Skin epidermis (tissue), 12 donors: ENCODE results near the gene GRIK3.
"Not testable (repeated sequence)": the region's sequence is repeated elsewhere in the genome, so short reads cannot be mapped to it uniquely, and the experiment has no call there.

Experiments
- H3K27ac ChIP-seq, 21 experiments: fragments of 200-600 bp; sonication (generic) in 11 of 21; one replicate each; pipeline ENCODE4 v1.5.0; 2020; ENCODE audit warnings: mild to moderate bottlenecking in 3 of 21, inconsistent platforms in 2 of 21, moderate library complexity in 2 of 21
- H3K4me3 ChIP-seq, 7 experiments: fragments of 200-600 bp; sonication (generic) in 2 of 7; one replicate each; pipeline ENCODE4 v1.5.0; 2020; ENCODE audit warnings: inconsistent platforms in 2 of 7, mild to moderate bottlenecking in 2 of 7, moderate library complexity in 1 of 7

The GRIK3 gene

DNA sequence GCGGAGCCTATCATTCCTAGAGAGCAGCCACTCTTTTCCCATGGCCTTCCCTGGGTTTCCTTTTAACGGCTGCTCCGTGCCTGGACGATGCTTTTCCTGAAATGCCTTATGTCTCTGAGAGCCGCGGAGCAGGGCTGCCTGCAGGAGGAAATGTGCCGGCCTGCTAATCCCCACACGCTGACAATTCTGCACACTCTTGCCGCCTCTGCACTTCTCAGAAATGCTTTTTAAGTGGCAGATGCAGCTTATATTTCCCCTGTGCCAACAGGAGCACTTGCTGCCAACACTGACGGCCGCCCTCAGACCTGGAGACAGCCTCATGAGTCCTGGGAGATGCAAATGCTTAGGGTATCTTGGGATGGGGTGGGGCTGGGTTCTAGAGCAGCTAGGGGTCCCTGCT is 253.2 kb downstream of the GRIK3 start:
- Histone ChIP-seq H3K4me3 (no peak overlapping the region), H3K27ac (no peak overlapping the region)

- no peak overlapping the region for H3K27ac ChIP-seq
- H3K4me3 ChIP-seq, result no peak overlapping the region
Measured at GRCh38 chr1:36778740-36779139, 255.6 kb downstream of the GRIK3 start.

- Histone ChIP-seq H3K27ac (no peak overlapping the region), H3K4me3 (no peak overlapping the region)
Measured at GRCh38 chr1:36776948-36777831, 257.1 kb downstream of the GRIK3 start.

DNA sequence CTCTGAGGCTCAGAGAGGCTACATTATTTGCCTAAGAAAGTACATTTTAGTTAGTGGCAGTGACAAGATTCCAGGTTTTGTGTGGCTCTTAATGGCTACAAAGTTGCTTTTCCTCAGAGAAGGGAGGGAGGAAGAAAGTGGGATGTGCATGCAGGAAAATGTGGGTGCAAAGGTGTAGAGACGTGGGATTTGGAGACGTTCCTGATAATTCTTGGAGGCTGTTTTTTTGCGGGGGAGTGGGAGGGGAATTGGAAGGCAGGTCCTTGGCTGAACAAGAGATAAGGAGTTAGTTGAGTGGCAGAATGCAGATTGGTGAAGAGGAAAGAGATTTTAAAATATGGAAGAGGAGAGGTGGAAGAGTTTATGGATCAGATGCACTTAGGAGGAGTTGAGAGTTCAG is 258.1 kb downstream of the GRIK3 start:
- Histone ChIP-seq H3K27ac (no peak overlapping the region), H3K4me3 (no peak overlapping the region)

DNA sequence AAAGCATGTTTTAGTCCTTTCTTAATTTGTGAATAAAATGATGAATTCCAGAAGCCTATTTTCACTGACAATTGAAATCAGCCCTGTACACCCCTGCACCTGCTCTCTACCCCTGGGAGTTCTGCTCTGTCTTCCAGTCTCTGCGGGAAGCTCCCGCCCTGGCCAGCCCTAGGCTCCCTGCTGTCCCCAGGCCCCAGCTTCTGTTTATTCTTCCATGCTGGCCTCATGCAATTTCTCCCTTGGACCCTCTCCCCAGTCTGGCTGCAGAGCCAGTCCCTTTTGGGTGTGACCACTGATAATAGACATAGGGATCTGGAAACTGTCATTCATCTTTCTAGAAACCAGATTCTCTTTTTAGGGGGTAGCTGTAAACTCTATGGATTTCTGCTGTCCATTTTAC is 258.6 kb downstream of the GRIK3 start:
- no peak overlapping the region for H3K4me3 ChIP-seq
- no peak overlapping the region for H3K27ac ChIP-seq

- H3K27ac ChIP-seq, result no peak overlapping the region
- no peak overlapping the region for H3K4me3 ChIP-seq
Measured at GRCh38 chr1:36773827-36774541, 260.3 kb downstream of the GRIK3 start.

GRCh38 chr1:36772647-36773495 is 261.4 kb downstream of the GRIK3 start:
- no peak overlapping the region for H3K4me3 ChIP-seq
- H3K27ac ChIP-seq, result no peak overlapping the region

DNA sequence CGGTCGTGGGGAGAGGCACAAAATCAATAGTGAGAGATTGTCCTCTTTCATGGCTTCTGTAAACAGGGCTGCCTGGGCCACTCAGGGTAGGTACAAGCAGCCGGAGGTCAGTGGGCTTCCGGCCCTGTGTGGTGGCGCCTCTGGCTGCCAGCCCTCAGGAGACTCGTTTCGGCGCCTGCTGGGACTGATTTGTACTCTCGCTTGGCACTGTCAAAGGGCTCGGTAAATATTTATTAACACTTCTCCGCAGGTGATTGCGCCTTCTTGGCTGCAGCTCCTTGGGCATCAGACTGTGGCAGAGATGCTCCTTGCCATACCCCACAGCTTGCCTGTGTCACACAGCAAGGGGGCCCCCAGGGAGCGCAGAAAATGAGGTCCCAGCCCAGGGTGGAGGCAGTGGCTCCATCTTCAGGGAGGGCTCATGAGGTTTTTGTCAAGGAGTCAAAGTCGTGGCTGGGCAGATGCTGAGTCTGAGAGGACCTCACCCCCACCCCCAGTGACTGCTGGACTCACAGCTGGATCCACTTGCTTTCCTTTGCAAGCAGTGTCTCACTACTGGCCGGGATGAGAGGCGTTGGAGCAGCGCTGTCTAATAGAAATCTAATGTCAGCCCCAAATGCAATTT is 262.5 kb downstream of the GRIK3 start:
- no peak overlapping the region for H3K27ac ChIP-seq
- H3K4me3 ChIP-seq, result no peak overlapping the region

GRCh38 chr1:36771240-36771639 is 263.1 kb downstream of the GRIK3 start:
- Histone ChIP-seq H3K4me3 (no peak overlapping the region), H3K27ac (no peak overlapping the region)

GRCh38 chr1:36769886-36770830 is 264.2 kb downstream of the GRIK3 start:
- no peak overlapping the region for H3K27ac ChIP-seq
- H3K4me3 ChIP-seq, result no peak overlapping the region

- no peak overlapping the region for H3K4me3 ChIP-seq
- no peak overlapping the region for H3K27ac ChIP-seq
Measured at GRCh38 chr1:36768486-36769178, 265.7 kb downstream of the GRIK3 start.

DNA sequence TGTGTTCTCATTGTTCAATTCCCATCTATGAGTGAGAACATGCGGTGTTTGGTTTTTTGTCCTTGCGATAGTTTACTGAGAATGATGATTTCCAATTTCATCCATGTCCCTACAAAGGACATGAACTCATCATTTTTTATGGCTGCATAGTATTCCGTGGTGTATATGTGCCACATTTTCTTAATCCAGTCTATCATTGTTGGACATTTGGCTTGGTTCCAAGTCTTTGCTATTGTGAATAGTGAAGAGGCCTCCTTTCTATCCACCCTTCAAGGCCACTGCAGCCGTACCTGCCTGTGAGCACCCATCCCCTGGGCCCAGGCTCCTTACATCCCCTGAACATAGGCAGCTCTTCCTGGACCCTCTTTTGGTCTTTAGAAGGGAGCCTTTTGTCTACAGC is 266.9 kb downstream of the GRIK3 start:
- H3K27ac ChIP-seq, H3K4me3 ChIP-seq: not testable (repeated sequence)

DNA sequence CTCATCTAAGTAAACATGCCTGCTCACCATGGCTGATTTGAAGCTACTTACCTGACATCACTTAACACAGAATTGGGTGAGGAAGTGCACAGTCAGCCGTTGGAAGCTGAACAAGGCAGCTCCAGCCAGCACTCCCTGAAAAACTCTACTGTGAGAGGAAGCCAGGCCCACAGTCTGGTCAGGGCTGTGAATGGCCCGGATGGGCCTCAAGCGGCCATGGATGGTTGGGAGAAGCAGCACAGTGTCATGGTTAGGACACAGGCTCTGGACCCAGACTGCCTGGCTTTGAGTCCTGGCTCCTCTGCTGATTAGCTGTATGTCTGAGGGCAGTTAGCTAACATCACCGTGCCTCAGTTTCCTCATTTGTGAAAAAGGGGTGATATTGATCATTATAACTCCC is 267.8 kb downstream of the GRIK3 start:
- no peak overlapping the region for H3K4me3 ChIP-seq

DNA sequence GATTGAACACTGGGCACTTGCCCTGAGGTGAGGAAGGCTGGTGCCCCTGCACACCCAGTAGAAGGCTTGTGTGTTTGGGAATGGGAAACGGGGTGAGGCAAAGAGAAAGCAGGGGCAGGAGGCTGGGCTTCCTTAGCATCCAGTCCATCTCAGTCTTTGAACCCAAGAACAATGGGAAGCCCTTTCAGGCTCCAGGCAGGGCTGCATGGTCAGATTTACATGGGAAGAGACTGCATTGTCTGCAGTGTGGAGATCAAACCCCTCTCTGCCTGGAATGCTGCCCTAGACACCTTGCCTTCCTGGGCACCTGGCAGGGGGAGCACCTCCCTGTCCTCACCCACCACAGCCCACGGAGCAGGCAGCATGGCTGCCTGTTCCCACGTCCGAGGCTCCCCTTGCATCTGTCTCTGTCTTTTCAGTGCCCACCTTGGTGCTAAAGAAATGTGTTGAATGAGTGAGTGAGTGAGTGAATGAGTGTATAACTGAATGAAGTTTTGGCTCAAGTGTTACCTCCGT is 268.5 kb downstream of the GRIK3 start:
- Histone ChIP-seq H3K4me3 (no peak overlapping the region), H3K27ac (no peak overlapping the region)

More for the DNA sequence above, 267.8 kb downstream of the GRIK3 start:
- no peak overlapping the region for H3K27ac ChIP-seq

DNA sequence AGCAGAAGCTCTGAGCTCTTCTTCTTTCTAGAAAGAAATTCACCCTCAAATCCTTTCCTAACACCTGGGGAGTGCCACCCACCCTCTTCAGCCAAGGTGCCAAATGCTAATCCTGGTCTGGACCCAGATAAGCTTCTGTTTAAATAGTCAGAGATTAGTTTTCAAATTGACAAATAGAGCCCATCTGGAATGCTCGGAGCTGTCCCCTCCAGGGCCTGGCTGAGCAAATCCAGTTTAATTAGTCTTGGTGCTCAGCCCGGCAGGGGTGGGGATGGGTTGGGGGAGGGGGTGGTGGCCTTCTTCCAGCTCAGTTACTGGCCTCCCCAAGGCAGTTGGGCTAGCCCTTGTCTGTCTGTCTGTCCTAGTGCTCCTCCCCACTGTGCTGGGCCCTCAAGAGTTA is 269.5 kb downstream of the GRIK3 start:
- no peak overlapping the region for H3K27ac ChIP-seq
- H3K4me3 ChIP-seq, result no peak overlapping the region

GRCh38 chr1:36763771-36764170 is 270.5 kb downstream of the GRIK3 start:
- no peak overlapping the region for H3K4me3 ChIP-seq
- H3K27ac ChIP-seq, result no peak overlapping the region

DNA sequence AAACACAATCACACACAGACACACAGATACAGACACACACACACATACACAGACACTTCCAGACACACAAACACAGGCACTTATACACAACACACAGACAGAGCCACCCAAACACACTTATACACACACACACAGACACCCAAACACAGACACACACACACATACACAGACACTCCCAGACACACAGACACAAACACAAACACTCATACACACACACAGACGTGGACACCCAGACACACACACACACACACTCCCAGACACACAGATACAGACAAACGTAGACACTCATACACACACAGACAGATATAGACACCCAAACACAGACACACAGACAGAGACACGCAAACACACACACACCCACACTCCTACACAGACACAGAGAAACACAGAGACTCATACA is 272.1 kb downstream of the GRIK3 start:
- no peak overlapping the region for H3K27ac ChIP-seq
- no peak overlapping the region for H3K4me3 ChIP-seq

GRCh38 chr1:36761113-36761512 is 273.2 kb downstream of the GRIK3 start:
- no peak overlapping the region for H3K27ac ChIP-seq

More at GRCh38 chr1:36761113-36761512, 273.2 kb downstream of the GRIK3 start:
- no peak overlapping the region for H3K4me3 ChIP-seq
